Measurements from ENCODE around the gene RUSC2. TPM values are rescaled to one million over a fixed set of nuclear protein-coding genes. Genes with fewer than 3 reads are reported as not detected.

Gene RUSC2
- total and polyA plus RNA-seq, 10 of the 15 experiments (the other 5 are each of a cell fraction or from before 2014, with no cell fraction given) = not detected

DNA sequence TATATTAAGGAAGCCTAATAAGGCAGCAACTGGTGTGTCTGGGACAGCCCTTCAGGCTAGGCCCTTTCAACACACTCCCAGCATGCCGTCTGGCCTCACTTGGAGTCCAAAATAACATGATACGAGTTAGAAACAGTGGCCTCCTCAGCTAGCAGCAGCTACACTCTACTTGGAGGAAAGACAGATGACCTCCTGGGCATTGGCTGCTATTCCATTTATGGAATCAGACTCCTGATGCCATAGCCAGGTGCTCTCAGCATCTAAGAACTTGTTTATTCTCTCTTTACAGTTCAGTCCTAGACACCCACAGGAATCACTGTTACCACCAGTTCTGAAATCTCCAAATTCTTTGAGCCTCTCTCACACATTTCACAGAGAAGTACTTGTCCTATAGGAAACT lies 31.8 kb downstream of the RUSC2 start:
- FAIRE-seq (no peak), ATAC-seq (no peak), DNase-seq (ENCODE audit: low read depth, low spot score) (no peak)
- in situ Hi-C loops (cut with MboI) (no loop called here), intact Hi-C loops (cut with micrococcal nuclease; ENCODE audit: unreplicated experiment) (no loop called here)
- no peaks in the 10 kb centered on the region for H4K20me1 ChIP-seq (ENCODE audit: control insufficient read depth, insufficient read depth)
- no peaks in the 10 kb centered on the region for H3K36me3 ChIP-seq (ENCODE audit: control insufficient read depth in 2 of 2, insufficient read depth in 2 of 2, low read length in 1 of 2)
- no peak overlapping the region for H3K9ac ChIP-seq (ENCODE audit: control insufficient read depth, insufficient read depth, low read length)
- POLR2A ChIA-PET = interaction anchor here (0.6 kb wide), 1 partner anchor 10 kb away, joined by 3 read pairs; no protein-coding TSS in a partner anchor
- SMC1A ChIA-PET (ENCODE audit: uncharacterized antibody, unreplicated experiment) = no interaction called here
- no peaks in the 10 kb centered on the region; a peak in 1 of 4 replicates for H3K27me3 ChIP-seq (replicated peaks in 1 of 2; ENCODE audit: control insufficient read depth in 2 of 2, insufficient read depth in 2 of 2, low read length in 1 of 2)
- RAD21 ChIA-PET (ENCODE audit: unreplicated experiment) = no interaction called here
- CTCF ChIA-PET = no interaction called here
- H3K79me2 ChIP-seq (ENCODE audit: control insufficient read depth, insufficient read depth, low read length) = no peaks in the 10 kb centered on the region
- WGBS (ENCODE audit: insufficient coverage, insufficient replicate concordance, low lambda C conversion rate, missing lambda C conversion rate) = 7% methylated on average over 2 of the region's 2 CpGs
- H3K4me1 ChIP-seq (ENCODE audit: control insufficient read depth, insufficient read depth, low read length) = no peaks in the 10 kb centered on the region
- H2AFZ ChIP-seq (ENCODE audit: control insufficient read depth, low read depth, low read length) = no peak overlapping the region
- H3K4me3 ChIP-seq = no peak overlapping the region
- no peak overlapping the region for H3K27ac ChIP-seq (ENCODE audit: control insufficient read depth, insufficient read depth)
- no TSS peak for BruUV-seq (replicated peaks)
- no peak overlapping the region for H3K4me2 ChIP-seq (ENCODE audit: control insufficient read depth, insufficient read depth)
- no peaks in the 10 kb centered on the region for H3K9me3 ChIP-seq (replicated peaks; ENCODE audit: control insufficient read depth, insufficient read depth, low read length)
- TF ChIP-seq CUX1 (IDR thresholded peaks at IDR 0.05; ENCODE audit: insufficient replicate concordance, low read depth, low read length) (no peak), CEBPZ (IDR thresholded peaks at IDR 0.05; ENCODE audit: low read depth, low read length) (no peak), ZBTB11 (CRISPR knock-in tag; IDR thresholded peaks at IDR 0.05) (no peak), NR2F1 (conservative IDR thresholded peaks at IDR 0.05) (no peak), BCLAF1 (IDR thresholded peaks at IDR 0.05) (no peak), EZH2 (IDR thresholded peaks at IDR 0.05; ENCODE audit: borderline replicate concordance, control insufficient read depth, low read depth, low read length) (no peak), MEF2A (IDR thresholded peaks at IDR 0.05; ENCODE audit: insufficient read depth, low read depth, low read length) (no peak), FOS (IDR thresholded peaks at IDR 0.05; ENCODE audit: borderline replicate concordance, extremely low read depth, insufficient read length) (no peak)
